Measurements from ENCODE around the gene OR8S1.

DNA sequence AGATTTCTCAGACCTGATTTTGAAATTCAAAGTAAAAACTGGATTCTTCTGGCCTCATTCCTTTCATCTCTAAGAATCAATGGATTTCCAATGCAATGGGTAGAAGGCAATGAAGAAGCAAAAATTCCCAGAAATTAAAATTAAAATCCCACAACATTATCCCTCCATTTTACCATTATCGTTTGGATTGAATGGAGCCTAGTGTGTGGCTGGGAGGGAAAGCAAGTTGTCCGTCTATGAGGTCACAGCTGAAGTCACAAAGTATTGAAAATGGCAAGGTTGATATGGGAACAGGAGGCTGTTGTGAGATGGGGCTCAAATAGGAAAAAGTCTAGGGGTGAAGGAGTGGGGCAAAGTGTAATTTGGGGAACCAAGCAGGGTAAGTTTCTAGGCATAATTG lies 43.2 kb upstream of the OR8S1 start, which contains the start of gene C12orf54:
- TF ChIP-seq, protein P1, sequence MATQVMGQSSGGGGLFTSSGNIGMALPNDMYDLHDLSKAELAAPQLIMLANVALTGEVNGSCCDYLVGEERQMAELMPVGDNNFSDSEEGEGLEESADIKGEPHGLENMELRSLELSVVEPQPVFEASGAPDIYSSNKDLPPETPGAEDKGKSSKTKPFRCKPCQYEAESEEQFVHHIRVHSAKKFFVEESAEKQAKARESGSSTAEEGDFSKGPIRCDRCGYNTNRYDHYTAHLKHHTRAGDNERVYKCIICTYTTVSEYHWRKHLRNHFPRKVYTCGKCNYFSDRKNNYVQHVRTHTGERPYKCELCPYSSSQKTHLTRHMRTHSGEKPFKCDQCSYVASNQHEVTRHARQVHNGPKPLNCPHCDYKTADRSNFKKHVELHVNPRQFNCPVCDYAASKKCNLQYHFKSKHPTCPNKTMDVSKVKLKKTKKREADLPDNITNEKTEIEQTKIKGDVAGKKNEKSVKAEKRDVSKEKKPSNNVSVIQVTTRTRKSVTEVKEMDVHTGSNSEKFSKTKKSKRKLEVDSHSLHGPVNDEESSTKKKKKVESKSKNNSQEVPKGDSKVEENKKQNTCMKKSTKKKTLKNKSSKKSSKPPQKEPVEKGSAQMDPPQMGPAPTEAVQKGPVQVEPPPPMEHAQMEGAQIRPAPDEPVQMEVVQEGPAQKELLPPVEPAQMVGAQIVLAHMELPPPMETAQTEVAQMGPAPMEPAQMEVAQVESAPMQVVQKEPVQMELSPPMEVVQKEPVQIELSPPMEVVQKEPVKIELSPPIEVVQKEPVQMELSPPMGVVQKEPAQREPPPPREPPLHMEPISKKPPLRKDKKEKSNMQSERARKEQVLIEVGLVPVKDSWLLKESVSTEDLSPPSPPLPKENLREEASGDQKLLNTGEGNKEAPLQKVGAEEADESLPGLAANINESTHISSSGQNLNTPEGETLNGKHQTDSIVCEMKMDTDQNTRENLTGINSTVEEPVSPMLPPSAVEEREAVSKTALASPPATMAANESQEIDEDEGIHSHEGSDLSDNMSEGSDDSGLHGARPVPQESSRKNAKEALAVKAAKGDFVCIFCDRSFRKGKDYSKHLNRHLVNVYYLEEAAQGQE (IDR thresholded peaks at IDR 0.05; ENCODE audit: low read depth) = no peak
- TF ChIP-seq RAD21 (IDR thresholded peaks at IDR 0.05; ENCODE audit: low read depth) (no peak), ZBTB7A (IDR thresholded peaks at IDR 0.05; ENCODE audit: low read depth) (no peak), CEBPB (IDR thresholded peaks at IDR 0.05) (no peak), EP300 (IDR thresholded peaks at IDR 0.05; ENCODE audit: borderline replicate concordance) (no peak), EGR1 (IDR thresholded peaks at IDR 0.05) (no peak), CREB1 (IDR thresholded peaks at IDR 0.05; ENCODE audit: low read depth) (no peak), FOXM1 (IDR thresholded peaks at IDR 0.05; ENCODE audit: borderline replicate concordance, low read depth) (no peak)
- TF ChIP-seq, protein P2, sequence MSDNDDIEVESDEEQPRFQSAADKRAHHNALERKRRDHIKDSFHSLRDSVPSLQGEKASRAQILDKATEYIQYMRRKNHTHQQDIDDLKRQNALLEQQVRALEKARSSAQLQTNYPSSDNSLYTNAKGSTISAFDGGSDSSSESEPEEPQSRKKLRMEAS (IDR thresholded peaks at IDR 0.05) = no peak
- TF ChIP-seq, protein P3, sequence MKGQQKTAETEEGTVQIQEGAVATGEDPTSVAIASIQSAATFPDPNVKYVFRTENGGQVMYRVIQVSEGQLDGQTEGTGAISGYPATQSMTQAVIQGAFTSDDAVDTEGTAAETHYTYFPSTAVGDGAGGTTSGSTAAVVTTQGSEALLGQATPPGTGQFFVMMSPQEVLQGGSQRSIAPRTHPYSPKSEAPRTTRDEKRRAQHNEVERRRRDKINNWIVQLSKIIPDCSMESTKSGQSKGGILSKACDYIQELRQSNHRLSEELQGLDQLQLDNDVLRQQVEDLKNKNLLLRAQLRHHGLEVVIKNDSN (IDR thresholded peaks at IDR 0.05) = no peak
